IPS-NIHi7 (cell line): Measurements from ENCODE around the gene TRIM2.
A peak's percentile ranks its signal among the peaks of the same experiment; 100 is the strongest.

Experiments
- DNase-seq: peaks from one replicate; pipeline ENCODE4 v3.0.0; 2012; ENCODE audit warnings: mixed read lengths; ENCODE audit errors: extremely low spot score

TRIM2 gene

GRCh38 chr4:153222707-153223426 is 18.6 kb downstream of the TRIM2 start:
- DNase-seq, result peak; percentile 70

- DNase-seq, result no peak
These were observed 19.2 kb downstream of the TRIM2 start for GRCh38 chr4:153223427-153223801.

- no peak for DNase-seq
These were observed 19.7 kb downstream of the TRIM2 start for GRCh38 chr4:153223930-153224329.

GRCh38 chr4:153224474-153224873 is 20.2 kb downstream of the TRIM2 start:
- no peak for DNase-seq

GRCh38 chr4:153227469-153228075 is 23.3 kb downstream of the TRIM2 start:
- DNase-seq, result no peak

- no peak for DNase-seq
These were observed 24.4 kb downstream of the TRIM2 start for GRCh38 chr4:153228512-153229140.

GRCh38 chr4:153229545-153229944 is 25.3 kb downstream of the TRIM2 start:
- no peak for DNase-seq

GRCh38 chr4:153232768-153233167 is 28.5 kb downstream of the TRIM2 start:
- peak; percentile 82 for DNase-seq

- DNase-seq, result no peak
These were observed 29.6 kb downstream of the TRIM2 start for GRCh38 chr4:153233761-153234371.

- no peak for DNase-seq
These were observed 30.6 kb downstream of the TRIM2 start for GRCh38 chr4:153234885-153235284.

- no peak for DNase-seq
These were observed 34.1 kb downstream of the TRIM2 start for GRCh38 chr4:153238135-153238919.

- no peak for DNase-seq
These were observed 35.2 kb downstream of the TRIM2 start for GRCh38 chr4:153239409-153239808.

- DNase-seq, result no peak
These were observed 37.1 kb downstream of the TRIM2 start for GRCh38 chr4:153241295-153241694.

GRCh38 chr4:153241970-153242838 is 38.0 kb downstream of the TRIM2 start:
- DNase-seq, result no peak

GRCh38 chr4:153242839-153243324 is 38.6 kb downstream of the TRIM2 start:
- DNase-seq, result no peak

- no peak for DNase-seq
These were observed 39.2 kb downstream of the TRIM2 start for GRCh38 chr4:153243468-153243867.

GRCh38 chr4:153244969-153245368 is 40.7 kb downstream of the TRIM2 start:
- no peak for DNase-seq

GRCh38 chr4:153245775-153246174 is 41.5 kb downstream of the TRIM2 start:
- DNase-seq, result no peak

- no peak for DNase-seq
These were observed 42.3 kb downstream of the TRIM2 start for GRCh38 chr4:153246446-153247115.

- no peak for DNase-seq
These were observed 42.9 kb downstream of the TRIM2 start for GRCh38 chr4:153247116-153247490.
